DOHH2 (cell line): ENCODE measurements around the gene TMEM94.
A peak's percentile ranks its signal among the peaks of the same experiment; 100 is the strongest.

Experiments
- H3F3A ChIP-seq: fragments of 200-600 bp; sonication (generic), shearing (Covaris generic); 2 replicates; pipeline ENCODE4 v1.6.0; 2016; ENCODE audit warnings: antibody characterized with exemption, mild to moderate bottlenecking; ENCODE audit not compliant: control insufficient read depth, insufficient read depth
- H3K27ac ChIP-seq: fragments of 200-600 bp; sonication (generic); 2 replicates; pipeline ENCODE4 v1.5.1; 2014; ENCODE audit warnings: low read depth, mild to moderate bottlenecking, low read length, moderate library complexity
- H3K27me3 ChIP-seq: fragments of 200-600 bp; sonication (generic); 2 replicates; pipeline ENCODE4 v1.6.1; 2014; ENCODE audit warnings: mild to moderate bottlenecking, low read length, mixed read lengths; ENCODE audit not compliant: control insufficient read depth
- H3K36me3 ChIP-seq: fragments of 200-600 bp; sonication (generic); 2 replicates; pipeline ENCODE4 v1.6.1; 2014; ENCODE audit warnings: mild to moderate bottlenecking, low read length, moderate library complexity, mixed read lengths; ENCODE audit not compliant: control insufficient read depth
- H3K4me1 ChIP-seq: fragments of 200-600 bp; sonication (generic); 2 replicates; pipeline ENCODE4 v1.6.1; 2014; ENCODE audit warnings: mild to moderate bottlenecking, low read length, mixed read lengths; ENCODE audit not compliant: control insufficient read depth
- H3K4me2 ChIP-seq: fragments of 200-600 bp; sonication (generic); 2 replicates; pipeline ENCODE4 v1.6.0; 2014; ENCODE audit warnings: mild to moderate bottlenecking, low read length, moderate library complexity
- H3K4me3 ChIP-seq: fragments of 200-600 bp; sonication (generic); 2 replicates; pipeline ENCODE4 v1.5.1; 2014; ENCODE audit warnings: mild to moderate bottlenecking, low read length, mixed read lengths
- H3K79me2 ChIP-seq: fragments of 200-600 bp; sonication (generic); 2 replicates; pipeline ENCODE4 v1.6.1; 2014; ENCODE audit warnings: mild to moderate bottlenecking, low read length, mixed read lengths; ENCODE audit not compliant: control insufficient read depth
- H3K9me2 ChIP-seq: fragments of 200-600 bp; sonication (generic); replicated peaks from 2 replicates; pipeline ENCODE4 v1.6.1; 2014; ENCODE audit warnings: mild to moderate bottlenecking, low read length, mixed read lengths; ENCODE audit not compliant: control insufficient read depth
- H3K9me3 ChIP-seq: fragments of 200-600 bp; sonication (generic); 2 replicates; pipeline ENCODE4 v1.6.1; 2014; ENCODE audit warnings: antibody characterized with exemption, low read length, mixed read lengths; ENCODE audit not compliant: control insufficient read depth, insufficient read depth
- H4K20me1 ChIP-seq: fragments of 200-600 bp; sonication (generic); 2 replicates; pipeline ENCODE4 v1.6.0; 2014; ENCODE audit warnings: low read depth, mild to moderate bottlenecking, antibody characterized with exemption, low read length, moderate library complexity; ENCODE audit not compliant: control insufficient read depth, insufficient read depth
- EZH2phosphoT487 ChIP-seq: fragments of 200-600 bp; sonication (generic); IDR thresholded peaks from 2 replicates; pipeline ENCODE4 v1.6.1; 2017; ENCODE audit warnings: borderline replicate concordance, mild to moderate bottlenecking, antibody characterized with exemption, low read length, moderate library complexity, mixed read lengths
- TF ChIP-seq, protein P1 (sequence below): fragments of 200-600 bp; sonication (generic); IDR thresholded peaks from one replicate; pipeline ENCODE4 v1.5.1; 2014; ENCODE audit warnings: antibody characterized with exemption, mild to moderate bottlenecking, low read depth, low read length; ENCODE audit not compliant: poor library complexity, severe bottlenecking

Gene TMEM94

GRCh38 chr17:75486151-75486550, 29.7 kb downstream of the TMEM94 start:
- no peak overlapping the region for H3K27ac ChIP-seq
- no peaks in the 10 kb centered on the region for H3K9me3 ChIP-seq
- no peak overlapping the region for H3K4me2 ChIP-seq

DNA sequence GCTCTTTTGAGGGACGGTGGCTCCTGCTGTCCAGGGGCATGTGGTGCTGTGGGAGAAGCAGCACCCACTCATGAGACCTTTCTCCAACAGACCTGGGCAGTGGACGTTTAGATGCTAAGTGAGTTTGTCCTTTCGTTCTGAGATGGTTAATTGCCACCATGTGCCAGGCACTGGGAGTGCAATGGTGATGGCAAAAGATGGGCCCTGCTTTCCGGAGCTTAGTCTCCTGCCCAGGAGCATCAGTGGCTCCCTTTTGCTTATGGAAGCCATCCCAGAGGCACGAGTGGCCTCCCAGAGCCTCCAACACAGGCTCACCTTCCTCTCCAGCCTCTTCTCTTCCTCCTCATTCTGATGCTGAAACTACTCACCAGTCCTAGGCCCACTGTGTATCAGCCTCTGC, 30.5 kb downstream of the TMEM94 start:
- H4K20me1 ChIP-seq = no peaks in the 10 kb centered on the region
- H3K36me3 ChIP-seq = peaks cover 3% of the 10 kb centered on the region
- TF ChIP-seq EZH2phosphoT487 = no peak
- peak overlapping the region; percentile 68 for H3K27ac ChIP-seq
- no peaks in the 10 kb centered on the region for H3K79me2 ChIP-seq
- H3K9me3 ChIP-seq = no peaks in the 10 kb centered on the region
- no peaks in the 10 kb centered on the region for H3F3A ChIP-seq
- peak overlapping the region; percentile 71 for H3K4me3 ChIP-seq
- peaks cover 28% of the 10 kb centered on the region for H3K4me1 ChIP-seq
- peak overlapping the region; percentile 95 for H3K4me2 ChIP-seq
- no peaks in the 10 kb centered on the region for H3K27me3 ChIP-seq
- H3K9me2 ChIP-seq = no peaks in the 10 kb centered on the region

More at GRCh38 chr17:75486151-75486550, 29.7 kb downstream of the TMEM94 start:
- no peaks in the 10 kb centered on the region for H4K20me1 ChIP-seq
- H3K4me1 ChIP-seq = peaks cover 28% of the 10 kb centered on the region
- H3K27me3 ChIP-seq = no peaks in the 10 kb centered on the region
- no peaks in the 10 kb centered on the region for H3K9me2 ChIP-seq
- TF ChIP-seq, protein P1, sequence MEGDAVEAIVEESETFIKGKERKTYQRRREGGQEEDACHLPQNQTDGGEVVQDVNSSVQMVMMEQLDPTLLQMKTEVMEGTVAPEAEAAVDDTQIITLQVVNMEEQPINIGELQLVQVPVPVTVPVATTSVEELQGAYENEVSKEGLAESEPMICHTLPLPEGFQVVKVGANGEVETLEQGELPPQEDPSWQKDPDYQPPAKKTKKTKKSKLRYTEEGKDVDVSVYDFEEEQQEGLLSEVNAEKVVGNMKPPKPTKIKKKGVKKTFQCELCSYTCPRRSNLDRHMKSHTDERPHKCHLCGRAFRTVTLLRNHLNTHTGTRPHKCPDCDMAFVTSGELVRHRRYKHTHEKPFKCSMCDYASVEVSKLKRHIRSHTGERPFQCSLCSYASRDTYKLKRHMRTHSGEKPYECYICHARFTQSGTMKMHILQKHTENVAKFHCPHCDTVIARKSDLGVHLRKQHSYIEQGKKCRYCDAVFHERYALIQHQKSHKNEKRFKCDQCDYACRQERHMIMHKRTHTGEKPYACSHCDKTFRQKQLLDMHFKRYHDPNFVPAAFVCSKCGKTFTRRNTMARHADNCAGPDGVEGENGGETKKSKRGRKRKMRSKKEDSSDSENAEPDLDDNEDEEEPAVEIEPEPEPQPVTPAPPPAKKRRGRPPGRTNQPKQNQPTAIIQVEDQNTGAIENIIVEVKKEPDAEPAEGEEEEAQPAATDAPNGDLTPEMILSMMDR = no peak
- no peak for TF ChIP-seq EZH2phosphoT487
- H3K36me3 ChIP-seq = peaks cover 3% of the 10 kb centered on the region
- H3K79me2 ChIP-seq = no peaks in the 10 kb centered on the region
- no peaks in the 10 kb centered on the region for H3F3A ChIP-seq
- no peak overlapping the region for H3K4me3 ChIP-seq

DNA sequence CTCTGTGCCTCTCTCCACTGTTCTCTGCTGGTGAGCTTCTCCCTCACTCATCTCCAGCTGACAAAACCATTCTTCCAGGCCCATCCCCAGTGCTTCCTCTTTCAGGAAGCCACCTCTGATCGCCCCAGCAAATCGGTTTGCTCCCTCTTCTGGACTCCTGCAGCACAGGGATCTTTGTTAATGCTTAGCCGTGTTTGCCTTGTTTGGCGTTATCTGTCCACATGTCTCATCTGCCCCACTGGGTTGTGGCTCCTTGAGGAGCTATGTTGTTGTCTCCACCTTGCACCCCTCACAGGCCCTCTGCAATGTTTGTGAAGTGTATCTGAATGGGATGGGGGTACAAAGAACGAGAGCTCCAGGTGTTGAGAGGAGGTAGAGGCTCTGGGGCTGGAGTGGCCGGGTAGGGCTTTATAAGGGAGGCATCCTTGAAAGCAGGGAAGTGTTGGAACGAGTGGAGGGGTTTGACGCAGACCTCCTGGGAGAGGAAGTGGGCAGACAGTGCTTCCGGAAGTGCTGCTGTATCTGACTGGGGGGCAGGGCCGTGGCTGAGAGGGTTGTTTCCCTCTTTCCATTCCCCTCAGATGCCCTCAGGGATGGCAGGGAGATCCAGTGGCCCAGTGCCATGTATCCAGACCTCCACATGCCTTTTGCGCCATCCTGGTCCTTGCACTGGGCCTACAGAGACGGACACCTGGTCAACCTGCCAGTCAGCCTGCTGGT, 31.1 kb downstream of the TMEM94 start:
- H3K4me2 ChIP-seq = peak overlapping the region; percentile 95
- peak overlapping the region; percentile 68 for H3K27ac ChIP-seq

More for the DNA sequence above, 31.1 kb downstream of the TMEM94 start:
- H3K4me3 ChIP-seq = peak overlapping the region; percentile 71
- H3K27me3 ChIP-seq = no peaks in the 10 kb centered on the region
- H3K9me2 ChIP-seq = no peaks in the 10 kb centered on the region
- TF ChIP-seq, protein P1 = peak; percentile 24
- no peak for TF ChIP-seq EZH2phosphoT487
- peaks cover 28% of the 10 kb centered on the region for H3K4me1 ChIP-seq
- peaks cover 3% of the 10 kb centered on the region for H3K36me3 ChIP-seq
- no peaks in the 10 kb centered on the region for H4K20me1 ChIP-seq
- no peaks in the 10 kb centered on the region for H3K79me2 ChIP-seq
- H3F3A ChIP-seq = no peaks in the 10 kb centered on the region
- H3K9me3 ChIP-seq = no peaks in the 10 kb centered on the region
